Sigmoid colon (tissue), 7 donors: Measurements from ENCODE around the gene MORN4. TPM values are rescaled to one million over a fixed set of nuclear protein-coding genes. Genes with fewer than 3 reads are reported as not detected.

ENCODE experiments used
- DNase-seq: peaks from one replicate; pipeline ENCODE4 v3.0.0-alpha.2; 2019
- H3K27ac ChIP-seq, 4 donors: fragments of 200-600 bp; sonication (generic); one replicate each; pipeline ENCODE4 v1.5.1; 2016 to 2019; ENCODE audit warnings: mild to moderate bottlenecking in 1 of 4
- H3K27me3 ChIP-seq, 3 donors: fragments of 200-600 bp; sonication (generic); one replicate each; pipeline ENCODE4 v1.5.1; 2019; ENCODE audit warnings: mild to moderate bottlenecking in 1 of 3
- H3K36me3 ChIP-seq, 4 donors: fragments of 200-600 bp; sonication (generic); one replicate each; pipeline ENCODE4 v1.5.1; 2016 to 2019
- H3K4me1 ChIP-seq, 4 donors: fragments of 200-600 bp; sonication (generic); one replicate each; pipeline ENCODE4 v1.5.1; 2017 to 2019
- H3K4me3 ChIP-seq, 4 donors: fragments of 200-600 bp; sonication (generic); one replicate each; pipeline ENCODE4 v1.5.1; 2017 to 2019; ENCODE audit warnings: mild to moderate bottlenecking in 2 of 4, moderate library complexity in 1 of 4
- H3K9me3 ChIP-seq, 4 donors: fragments of 200-600 bp in 3 of 4; sonication (generic) in 3 of 4; one replicate each; pipeline versions ENCODE4 v1.5.1 to v1.6.1; 2013 to 2019
- CTCF ChIP-seq, 4 experiments: fragments of 450-650 bp in 3 of 4; fragments of 200-600 bp in 1 of 4; IDR thresholded peaks; one replicate each; pipeline ENCODE4 v1.5.1; 2016 to 2019; ENCODE audit warnings: antibody characterized with exemption in 4 of 4, mild to moderate bottlenecking in 3 of 4, moderate library complexity in 2 of 4
- EP300 ChIP-seq, 4 donors: sonication (generic); formaldehyde crosslinking; IDR thresholded peaks; one replicate each; pipeline ENCODE4 v1.6.1; 2017; ENCODE audit warnings: antibody characterized with exemption in 4 of 4
- POLR2A ChIP-seq, 2 donors: fragments of 450-650 bp; IDR thresholded peaks; one replicate each; pipeline ENCODE4 v1.6.1; 2016; ENCODE audit warnings: antibody characterized with exemption in 2 of 2, mild to moderate bottlenecking in 2 of 2, moderate library complexity in 2 of 2
- POLR2AphosphoS5 ChIP-seq, 4 donors: sonication (generic); formaldehyde crosslinking; IDR thresholded peaks; one replicate each; pipeline ENCODE4 v1.6.1; 2017; ENCODE audit warnings: antibody characterized with exemption in 4 of 4
- WGBS, 2 donors: extraction: QIAGEN DNeasy Blood & Tissue Kit; methylation state at CpG; one replicate each; pipeline ENCODE4 v1.1.7; 2013; 5-methylcytosine and 5-hydroxymethylcytosine counted together
- intact Hi-C: fragments of 100-400 bp; cut with DNase I; formaldehyde crosslinking; loops from one replicate; pipeline ENCODE4 v1.15.1; 2023
- polyA plus RNA-seq, 3 donors: library from polyadenylated mRNA; stranded (reverse); fragments of 200-250 nt; gene quantifications; one replicate each; pipeline ENCODE4 v1.2.3, GENCODE V29; 2013
- total RNA-seq, 4 donors: library from RNA; depleted of rRNA; stranded (reverse); fragments of >200 nt; gene quantifications; one replicate each; pipeline ENCODE4 v1.1.0, GENCODE V29; 2016
- donor health status: healthy with polysubstance abuse.
- donor health status: Bipolar disorder and iron deficiency.
- donor health status: healthy.

Gene MORN4
- total and polyA plus RNA-seq, 7 donors: 0.83 to 23.4 (median 2.5) TPM

GRCh38 chr10:97567891-97568290, 65.4 kb downstream of the MORN4 start:
- Histone ChIP-seq H3K27me3 (no peaks in the 10 kb centered on the region), H3K36me3 (peaks cover 0 to 34% (median 5%) of the 10 kb centered on the region in 4 donors), H3K4me3 (no peak overlapping the region), H3K27ac (no peak overlapping the region), H3K9me3 (no peaks in the 10 kb centered on the region), H3K4me1 (peaks cover 0 to 11% (median 9%) of the 10 kb centered on the region in 4 donors)
- WGBS, 2 donors: 93 to 94% methylated on average over 15 of the region's 15 CpGs
- intact Hi-C loops: no loop called here
- TF ChIP-seq POLR2A (IDR thresholded peaks at IDR 0.05): no peak
- no peak for TF ChIP-seq POLR2AphosphoS5 (IDR thresholded peaks at IDR 0.05)
- no peak for TF ChIP-seq CTCF (IDR thresholded peaks at IDR 0.05)
- TF ChIP-seq EP300 (IDR thresholded peaks at IDR 0.05): no peak
- no peak for DNase-seq

- no peak overlapping the region for H3K4me3 ChIP-seq
- no peaks in the 10 kb centered on the region for H3K9me3 ChIP-seq
- H3K4me1 ChIP-seq: no peaks in the 10 kb centered on the region
- DNase-seq: no peak
- TF ChIP-seq POLR2AphosphoS5 (IDR thresholded peaks at IDR 0.05): no peak
- TF ChIP-seq POLR2A (IDR thresholded peaks at IDR 0.05): no peak
- no peak for TF ChIP-seq CTCF (IDR thresholded peaks at IDR 0.05)
- no peak for TF ChIP-seq EP300 (IDR thresholded peaks at IDR 0.05)
- 95 to 96% methylated on average over 2 of the region's 2 CpGs for WGBS, 2 donors
- H3K27me3 ChIP-seq: no peaks in the 10 kb centered on the region
- peaks cover 0 to 34% (median 5%) of the 10 kb centered on the region in 4 donors for H3K36me3 ChIP-seq
- H3K27ac ChIP-seq: no peak overlapping the region
- intact Hi-C loops: no loop called here
Measured at GRCh38 chr10:97566336-97566996, 66.8 kb downstream of the MORN4 start.

- Histone ChIP-seq H3K27ac (no peak overlapping the region), H3K9me3 (no peaks in the 10 kb centered on the region), H3K27me3 (no peaks in the 10 kb centered on the region), H3K4me3 (no peak overlapping the region), H3K4me1 (no peaks in the 10 kb centered on the region), H3K36me3 (peaks cover 0 to 20% (median 0%) of the 10 kb centered on the region in 4 donors)
- DNase-seq: no peak
- WGBS, 2 donors: 90 to 91% methylated on average over 4 of the region's 4 CpGs
- TF ChIP-seq EP300 (IDR thresholded peaks at IDR 0.05) (no peak), POLR2A (IDR thresholded peaks at IDR 0.05) (no peak), POLR2AphosphoS5 (IDR thresholded peaks at IDR 0.05) (no peak)
- intact Hi-C loops: no loop called here
Measured at GRCh38 chr10:97564776-97565175, 68.5 kb downstream of the MORN4 start.

Other genes starting within 250 kb of the MORN4 start
- 10 to 100 TPM in 2 of 4 donors, 1 to 10 TPM in 2; 5.9 to 17.4 (median 9.8) TPM for gene RRP12, start 232.2 kb downstream of the MORN4 start, total RNA-seq
- 10 to 100 TPM in 1 of 3 donors, 1 to 10 TPM in 2; 3.2 to 18.8 (median 7.8) TPM for gene RRP12, start 232.2 kb downstream of the MORN4 start, polyA plus RNA-seq
- 100 to 1,000 TPM; 188 to 306 (median 224) TPM for gene PGAM1, start 207.3 kb downstream of the MORN4 start, total RNA-seq
- 100 to 1,000 TPM; 195 to 363 (median 303) TPM for gene PGAM1, start 207.3 kb downstream of the MORN4 start, polyA plus RNA-seq
- 10 to 100 TPM; 29.1 to 40.0 (median 38.7) TPM for gene EXOSC1, start 187.5 kb downstream of the MORN4 start, total RNA-seq
- gene EXOSC1, start 187.5 kb downstream of the MORN4 start, polyA plus RNA-seq: 10 to 100 TPM; 35.4 to 42.6 (median 36.8) TPM
- 10 to 100 TPM; 15.7 to 36.3 (median 24.0) TPM for gene ZDHHC16, start 187.3 kb downstream of the MORN4 start, total RNA-seq
- gene ZDHHC16, start 187.3 kb downstream of the MORN4 start, polyA plus RNA-seq: 10 to 100 TPM; 16.8 to 35.1 (median 21.5) TPM
- gene MMS19, start 135.1 kb downstream of the MORN4 start, total RNA-seq: 10 to 100 TPM; 37.9 to 79.8 (median 57.9) TPM
- 10 to 100 TPM; 29.4 to 48.9 (median 34.2) TPM for gene MMS19, start 135.1 kb downstream of the MORN4 start, polyA plus RNA-seq
- gene UBTD1, start 134.6 kb downstream of the MORN4 start, total RNA-seq: 1 to 10 TPM; 4.3 to 7.9 (median 7.4) TPM
- 1 to 10 TPM; 2.3 to 5.9 (median 5.4) TPM for gene UBTD1, start 134.6 kb downstream of the MORN4 start, polyA plus RNA-seq
- gene ANKRD2, start 60.7 kb downstream of the MORN4 start, total RNA-seq: under 1 TPM in 1 of 4 donors, not detected in 3; 0.49 TPM
- 1 to 10 TPM in 1 of 3 donors, under 1 TPM in 1, not detected in 1; 0.31 to 1.2 TPM for gene ANKRD2, start 60.7 kb downstream of the MORN4 start, polyA plus RNA-seq
- gene HOGA1, start 49.1 kb downstream of the MORN4 start, total RNA-seq: under 1 TPM in 1 of 4 donors, not detected in 3; 0.71 TPM
- 1 to 10 TPM in 1 of 3 donors, under 1 TPM in 1, not detected in 1; 0.26 to 1.2 TPM for gene HOGA1, start 49.1 kb downstream of the MORN4 start, polyA plus RNA-seq
- not detected for gene C10orf62, start 43.8 kb downstream of the MORN4 start, total RNA-seq
- gene C10orf62, start 43.8 kb downstream of the MORN4 start, polyA plus RNA-seq: not detected
- 10 to 100 TPM; 13.3 to 19.3 (median 13.9) TPM for gene PI4K2A, start 7.2 kb upstream of the MORN4 start, total RNA-seq
- 1 to 10 TPM; 8.1 to 9.0 (median 8.9) TPM for gene PI4K2A, start 7.2 kb upstream of the MORN4 start, polyA plus RNA-seq
- 10 to 100 TPM; 10.5 to 16.1 (median 12.2) TPM for gene AVPI1, start 53.7 kb upstream of the MORN4 start, total RNA-seq
- gene AVPI1, start 53.7 kb upstream of the MORN4 start, polyA plus RNA-seq: 10 to 100 TPM; 22.6 to 58.3 (median 31.8) TPM
- 10 to 100 TPM; 17.3 to 40.7 (median 22.0) TPM for gene MARVELD1, start 80.2 kb upstream of the MORN4 start, total RNA-seq
- 10 to 100 TPM; 16.2 to 22.2 (median 16.7) TPM for gene MARVELD1, start 80.2 kb upstream of the MORN4 start, polyA plus RNA-seq
- 10 to 100 TPM in 3 of 4 donors, 1 to 10 TPM in 1; 8.9 to 15.9 (median 12.4) TPM for gene ZFYVE27, start 103.6 kb upstream of the MORN4 start, total RNA-seq
- 10 to 100 TPM in 1 of 3 donors, 1 to 10 TPM in 2; 7.2 to 42.2 (median 7.9) TPM for gene ZFYVE27, start 103.6 kb upstream of the MORN4 start, polyA plus RNA-seq
- 10 to 100 TPM in 3 of 4 donors, 1 to 10 TPM in 1; 9.9 to 24.6 (median 21.4) TPM for gene SFRP5, start 138.5 kb upstream of the MORN4 start, total RNA-seq
- 1 to 10 TPM in 1 of 3 donors, under 1 TPM in 2; 0.46 to 5.0 (median 0.60) TPM for gene SFRP5, start 138.5 kb upstream of the MORN4 start, polyA plus RNA-seq
- gene GOLGA7B, start 216.3 kb upstream of the MORN4 start, total RNA-seq: under 1 TPM; 0.16 to 0.71 (median 0.41) TPM
- gene GOLGA7B, start 216.3 kb upstream of the MORN4 start, polyA plus RNA-seq: 1 to 10 TPM; 1.0 to 1.4 (median 1.2) TPM